ENCODE measurements around the gene RGL1.

DNA sequence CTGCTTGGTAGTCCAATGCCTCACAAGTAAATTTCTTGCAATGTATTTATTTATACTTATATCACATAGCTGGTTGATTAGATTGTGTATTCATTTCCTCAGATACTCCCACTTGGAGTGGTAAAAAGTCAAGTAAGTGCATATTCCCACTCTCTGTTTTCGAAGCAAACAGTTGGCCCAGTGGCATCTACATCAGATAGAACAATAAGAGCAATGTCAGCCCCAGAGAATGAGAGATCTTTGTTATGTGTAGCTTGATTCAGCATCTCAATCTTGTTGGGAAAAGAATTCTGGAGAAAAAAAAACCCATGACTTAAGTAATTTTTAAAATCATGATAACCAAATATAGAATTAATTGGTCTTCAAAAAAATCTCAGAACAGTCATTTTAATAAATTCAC, 25.5 kb downstream of the RGL1 start:
- TF ChIP-seq POLR2A (IDR thresholded peaks at IDR 0.05; ENCODE audit: low read depth, low read length) = no peak
- TF ChIP-seq TAF1 (IDR thresholded peaks at IDR 0.05; ENCODE audit: borderline replicate concordance, low read depth, low read length) = no peak
- no peak for TF ChIP-seq POLR2AphosphoS5 (IDR thresholded peaks at IDR 0.05; ENCODE audit: low read depth, low read length)
